GM06990 (cell line): Measurements from ENCODE around the gene ABCA7.

ENCODE experiments used
- DNase-seq: peaks from one replicate; pipeline ENCODE4 v3.0.0-alpha.2; 2011; ENCODE audit not compliant: insufficient read length; ENCODE audit errors: extremely low read depth
- H3K27me3 ChIP-seq: replicated peaks from 2 replicates; pipeline ENCODE4 v1.6.0; 2011; ENCODE audit warnings: low read length; ENCODE audit not compliant: control insufficient read depth, insufficient read depth
- H3K36me3 ChIP-seq: 2 replicates; pipeline ENCODE4 v1.5.1; 2011; ENCODE audit warnings: low read length; ENCODE audit not compliant: control insufficient read depth, insufficient read depth
- H3K4me3 ChIP-seq: replicated peaks from 2 replicates; pipeline ENCODE4 v1.5.1; 2011; ENCODE audit warnings: low read depth, mild to moderate bottlenecking, control low read depth, low read length
- TF ChIP-seq, protein P1 (sequence below): IDR thresholded peaks from 2 replicates; pipeline ENCODE4 v1.5.1; 2011; ENCODE audit warnings: low read length, control low read depth, mild to moderate bottlenecking, inconsistent platforms; ENCODE audit not compliant: insufficient read depth, poor library complexity, severe bottlenecking

The ABCA7 gene

GRCh38 chr19:1054102-1055027, 14.5 kb downstream of the ABCA7 start:
- Histone ChIP-seq H3K4me3 (no peak overlapping the region), H3K36me3 (peaks cover 10% of the 10 kb centered on the region), H3K27me3 (no peaks in the 10 kb centered on the region)
- no peak for DNase-seq
- TF ChIP-seq, protein P1, sequence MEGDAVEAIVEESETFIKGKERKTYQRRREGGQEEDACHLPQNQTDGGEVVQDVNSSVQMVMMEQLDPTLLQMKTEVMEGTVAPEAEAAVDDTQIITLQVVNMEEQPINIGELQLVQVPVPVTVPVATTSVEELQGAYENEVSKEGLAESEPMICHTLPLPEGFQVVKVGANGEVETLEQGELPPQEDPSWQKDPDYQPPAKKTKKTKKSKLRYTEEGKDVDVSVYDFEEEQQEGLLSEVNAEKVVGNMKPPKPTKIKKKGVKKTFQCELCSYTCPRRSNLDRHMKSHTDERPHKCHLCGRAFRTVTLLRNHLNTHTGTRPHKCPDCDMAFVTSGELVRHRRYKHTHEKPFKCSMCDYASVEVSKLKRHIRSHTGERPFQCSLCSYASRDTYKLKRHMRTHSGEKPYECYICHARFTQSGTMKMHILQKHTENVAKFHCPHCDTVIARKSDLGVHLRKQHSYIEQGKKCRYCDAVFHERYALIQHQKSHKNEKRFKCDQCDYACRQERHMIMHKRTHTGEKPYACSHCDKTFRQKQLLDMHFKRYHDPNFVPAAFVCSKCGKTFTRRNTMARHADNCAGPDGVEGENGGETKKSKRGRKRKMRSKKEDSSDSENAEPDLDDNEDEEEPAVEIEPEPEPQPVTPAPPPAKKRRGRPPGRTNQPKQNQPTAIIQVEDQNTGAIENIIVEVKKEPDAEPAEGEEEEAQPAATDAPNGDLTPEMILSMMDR, result no peak

DNA sequence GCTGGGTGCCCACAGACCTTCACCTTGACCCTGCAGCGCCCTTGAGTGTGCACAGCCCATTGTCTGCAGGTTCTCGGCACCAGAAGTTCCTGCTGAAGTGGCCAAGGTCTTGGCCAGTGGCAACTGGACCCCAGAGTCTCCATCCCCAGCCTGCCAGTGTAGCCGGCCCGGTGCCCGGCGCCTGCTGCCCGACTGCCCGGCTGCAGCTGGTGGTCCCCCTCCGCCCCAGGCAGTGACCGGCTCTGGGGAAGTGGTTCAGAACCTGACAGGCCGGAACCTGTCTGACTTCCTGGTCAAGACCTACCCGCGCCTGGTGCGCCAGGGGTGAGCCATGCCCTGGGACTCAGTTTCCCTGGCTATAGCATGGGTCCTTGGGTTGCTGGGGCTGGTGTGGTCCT, 15.1 kb downstream of the ABCA7 start:
- H3K27me3 ChIP-seq, result no peaks in the 10 kb centered on the region
- no peak overlapping the region for H3K4me3 ChIP-seq
- TF ChIP-seq, protein P1, result no peak
- no peak for DNase-seq
- H3K36me3 ChIP-seq, result peaks cover 10% of the 10 kb centered on the region

DNA sequence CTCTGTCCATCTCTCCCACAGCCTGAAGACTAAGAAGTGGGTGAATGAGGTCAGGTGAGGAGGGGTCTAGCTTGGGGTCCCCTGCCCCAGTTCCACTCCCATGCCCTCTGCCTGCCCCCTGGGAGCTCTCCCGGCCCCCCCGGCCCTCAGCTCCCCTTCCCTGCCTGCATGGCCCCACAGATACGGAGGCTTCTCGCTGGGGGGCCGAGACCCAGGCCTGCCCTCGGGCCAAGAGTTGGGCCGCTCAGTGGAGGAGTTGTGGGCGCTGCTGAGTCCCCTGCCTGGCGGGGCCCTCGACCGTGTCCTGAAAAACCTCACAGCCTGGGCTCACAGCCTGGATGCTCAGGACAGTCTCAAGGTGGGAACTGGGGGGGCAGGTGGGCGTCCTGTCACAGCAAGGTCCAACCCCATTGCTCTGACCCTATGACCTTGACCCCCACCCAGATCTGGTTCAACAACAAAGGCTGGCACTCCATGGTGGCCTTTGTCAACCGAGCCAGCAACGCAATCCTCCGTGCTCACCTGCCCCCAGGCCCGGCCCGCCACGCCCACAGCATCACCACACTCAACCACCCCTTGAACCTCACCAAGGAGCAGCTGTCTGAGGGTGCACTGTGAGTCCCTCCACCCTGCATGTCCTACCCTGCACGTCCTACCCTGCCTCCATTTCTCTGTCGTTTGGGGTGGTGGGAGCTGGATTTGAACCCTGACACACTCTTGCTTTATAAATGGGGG, 16.1 kb downstream of the ABCA7 start:
- H3K4me3 ChIP-seq, result no peak overlapping the region
- H3K27me3 ChIP-seq, result no peaks in the 10 kb centered on the region
- H3K36me3 ChIP-seq, result peaks cover 9% of the 10 kb centered on the region
- TF ChIP-seq, protein P1, result no peak
- DNase-seq, result no peak

- H3K4me3 ChIP-seq, result no peak overlapping the region
- no peaks in the 10 kb centered on the region for H3K27me3 ChIP-seq
- H3K36me3 ChIP-seq, result peaks cover 7% of the 10 kb centered on the region
- TF ChIP-seq, protein P1, result peak; percentile 68
- no peak for DNase-seq
These were observed 17.4 kb downstream of the ABCA7 start for GRCh38 chr19:1057176-1057855.

- DNase-seq, result no peak
- Histone ChIP-seq H3K4me3 (no peak overlapping the region), H3K27me3 (no peaks in the 10 kb centered on the region), H3K36me3 (peaks cover 7% of the 10 kb centered on the region)
- TF ChIP-seq, protein P1, result no peak
These were observed 18.2 kb downstream of the ABCA7 start for GRCh38 chr19:1058112-1058511.
